GM12873 (cell line): ENCODE results near the gene TRABD.

Source experiments
- TF ChIP-seq, protein P1 (sequence below): IDR thresholded peaks from 2 replicates; pipeline ENCODE4 v1.5.1; 2012; ENCODE audit warnings: low read depth, mild to moderate bottlenecking, moderate library complexity, low read length, control low read depth; ENCODE audit not compliant: insufficient read depth; ENCODE audit errors: missing control alignments

TRABD gene

DNA sequence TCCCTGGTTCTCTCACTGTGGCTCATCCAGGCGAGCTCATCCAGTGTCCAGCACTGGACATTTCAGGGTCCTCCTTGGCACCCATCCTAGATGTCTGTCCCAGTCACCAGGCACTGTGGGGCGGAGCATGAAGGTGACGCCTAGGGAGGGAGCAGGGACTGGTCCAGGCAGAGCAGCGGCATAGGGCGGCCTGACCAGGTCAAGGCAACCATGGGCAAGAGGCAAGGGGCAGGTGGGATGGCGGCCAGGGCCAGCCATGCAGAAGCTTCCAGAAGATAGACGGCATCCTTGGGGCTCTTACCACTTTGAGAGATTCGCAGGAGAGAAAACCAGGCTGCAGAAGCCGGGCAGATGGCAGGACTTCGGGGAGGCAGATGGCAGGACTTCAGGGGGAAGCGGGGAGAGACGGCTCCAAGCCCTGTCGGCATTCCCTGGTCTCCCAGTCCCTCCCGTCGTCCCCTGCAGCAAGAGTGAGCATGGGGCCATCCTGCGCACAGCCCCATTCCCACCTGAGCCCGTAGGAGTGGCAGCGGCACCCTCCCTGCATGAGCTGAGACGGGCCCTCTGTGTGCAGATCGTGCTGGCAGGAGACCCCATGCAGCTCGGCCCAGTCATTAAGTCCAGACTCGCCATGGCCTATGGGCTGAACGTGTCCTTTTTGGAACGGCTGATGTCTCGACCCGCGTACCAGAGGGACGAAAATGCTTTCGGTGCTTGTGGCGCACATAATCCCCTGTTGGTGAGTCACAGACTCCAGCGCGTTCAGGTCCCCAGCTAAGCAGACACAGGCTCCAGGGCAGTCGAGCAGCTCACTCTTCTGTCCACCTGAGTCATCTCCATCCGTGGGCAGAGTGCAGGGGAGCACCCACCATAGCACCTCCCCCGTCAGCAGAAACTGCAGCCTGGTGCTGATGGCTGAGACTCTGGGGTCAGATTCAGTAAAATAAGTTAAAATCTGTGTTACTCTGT, 35.3 kb upstream of the TRABD start:
- TF ChIP-seq, protein P1, sequence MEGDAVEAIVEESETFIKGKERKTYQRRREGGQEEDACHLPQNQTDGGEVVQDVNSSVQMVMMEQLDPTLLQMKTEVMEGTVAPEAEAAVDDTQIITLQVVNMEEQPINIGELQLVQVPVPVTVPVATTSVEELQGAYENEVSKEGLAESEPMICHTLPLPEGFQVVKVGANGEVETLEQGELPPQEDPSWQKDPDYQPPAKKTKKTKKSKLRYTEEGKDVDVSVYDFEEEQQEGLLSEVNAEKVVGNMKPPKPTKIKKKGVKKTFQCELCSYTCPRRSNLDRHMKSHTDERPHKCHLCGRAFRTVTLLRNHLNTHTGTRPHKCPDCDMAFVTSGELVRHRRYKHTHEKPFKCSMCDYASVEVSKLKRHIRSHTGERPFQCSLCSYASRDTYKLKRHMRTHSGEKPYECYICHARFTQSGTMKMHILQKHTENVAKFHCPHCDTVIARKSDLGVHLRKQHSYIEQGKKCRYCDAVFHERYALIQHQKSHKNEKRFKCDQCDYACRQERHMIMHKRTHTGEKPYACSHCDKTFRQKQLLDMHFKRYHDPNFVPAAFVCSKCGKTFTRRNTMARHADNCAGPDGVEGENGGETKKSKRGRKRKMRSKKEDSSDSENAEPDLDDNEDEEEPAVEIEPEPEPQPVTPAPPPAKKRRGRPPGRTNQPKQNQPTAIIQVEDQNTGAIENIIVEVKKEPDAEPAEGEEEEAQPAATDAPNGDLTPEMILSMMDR, result no peak

DNA sequence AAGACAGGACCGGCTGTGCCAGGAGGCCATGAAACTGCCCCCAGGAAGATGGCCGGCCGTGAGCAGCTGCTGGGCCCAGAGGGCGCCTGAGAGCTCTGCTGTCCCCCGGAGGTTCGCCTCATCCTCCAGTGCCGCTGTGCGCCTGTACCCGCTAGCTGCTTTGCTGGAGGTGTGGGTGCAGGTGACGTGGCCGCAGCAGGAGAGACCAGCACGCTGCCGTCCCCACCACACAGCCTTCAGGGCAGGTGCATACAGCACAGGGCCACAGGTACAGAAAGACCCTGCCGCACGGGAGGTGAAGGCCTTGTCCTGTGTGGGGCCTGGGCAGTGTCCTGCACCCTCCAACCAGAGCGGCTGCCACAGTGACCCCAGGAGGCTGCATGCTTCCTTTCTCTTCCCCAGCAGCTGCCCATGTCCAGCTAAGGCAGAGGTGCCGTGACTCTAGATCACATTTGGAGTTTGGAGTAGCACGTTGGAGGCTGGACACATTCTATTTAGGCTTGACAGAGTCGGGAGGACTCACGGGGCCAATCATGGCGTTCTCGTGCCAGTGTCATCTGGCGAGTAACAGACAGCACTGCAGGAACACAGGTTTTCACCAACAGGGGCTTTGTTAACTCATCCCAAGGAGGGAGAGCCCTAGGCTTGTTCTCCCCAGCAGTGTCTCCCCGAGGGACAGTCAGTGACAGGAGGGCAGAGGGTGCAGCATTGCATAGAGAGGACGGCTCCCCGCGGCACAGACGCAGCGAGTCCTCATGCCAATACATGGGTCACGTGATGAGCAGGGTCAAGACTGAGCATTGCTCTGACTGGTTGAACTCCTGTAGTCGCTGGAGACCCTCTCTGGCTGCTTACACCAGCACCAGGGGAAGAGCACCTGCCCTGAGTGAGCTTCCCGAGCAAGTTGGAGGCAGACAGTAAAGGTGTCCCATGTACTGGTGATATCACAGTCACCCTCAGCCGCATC, 33.9 kb upstream of the TRABD start:
- TF ChIP-seq, protein P1, result no peak

DNA sequence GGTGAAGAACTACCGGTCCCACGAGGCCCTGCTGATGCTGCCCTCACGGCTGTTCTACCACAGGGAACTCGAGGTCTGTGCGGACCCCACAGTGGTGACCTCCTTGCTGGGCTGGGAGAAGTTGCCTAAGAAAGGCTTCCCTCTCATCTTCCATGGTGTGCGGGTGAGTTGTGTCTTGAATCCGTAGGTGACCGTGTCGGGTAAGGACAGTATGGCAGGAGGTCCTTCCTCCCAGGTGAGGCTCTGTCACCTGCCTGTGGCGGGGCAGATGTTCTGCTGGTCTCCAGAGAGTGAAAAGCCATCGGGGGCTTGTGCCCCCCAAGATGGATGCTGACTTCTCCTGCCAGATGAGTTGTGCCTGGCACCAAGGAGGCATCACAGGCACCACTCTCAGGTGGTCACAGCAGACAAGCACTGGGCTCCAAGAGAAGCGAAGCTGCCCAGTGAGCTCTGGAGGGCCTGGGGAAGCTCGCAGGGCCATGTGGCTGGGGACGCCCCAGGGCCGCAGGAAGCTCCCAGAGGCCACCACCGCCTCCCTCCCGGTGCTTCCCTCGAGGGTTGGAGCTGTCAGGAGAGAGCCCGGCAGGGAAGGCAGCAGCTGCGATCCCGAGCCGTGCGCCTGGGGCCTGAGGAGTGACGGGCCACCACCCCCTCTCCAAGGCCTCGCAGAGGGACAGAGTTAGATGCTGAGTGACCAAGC, 32.5 kb upstream of the TRABD start:
- TF ChIP-seq, protein P1, result no peak

DNA sequence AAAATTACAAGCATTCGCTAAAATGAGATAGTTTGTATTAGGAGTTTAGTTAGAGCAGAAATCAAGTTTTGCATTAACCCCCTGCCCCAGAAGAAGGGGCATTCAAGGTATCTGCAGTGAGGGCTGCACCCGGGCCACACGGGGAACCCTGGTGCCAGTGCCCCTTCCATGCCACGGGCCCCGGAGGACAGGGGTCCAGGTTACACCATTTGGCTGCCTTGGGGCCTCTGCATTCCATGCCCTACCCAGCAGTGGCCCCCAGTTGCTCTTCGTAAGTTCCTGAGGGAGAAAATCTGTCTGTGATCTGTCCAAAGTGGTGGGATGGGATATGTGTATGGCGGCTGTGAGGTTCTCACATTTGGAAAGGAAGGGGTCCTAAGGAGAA, 32.0 kb upstream of the TRABD start:
- TF ChIP-seq, protein P1, result no peak

DNA sequence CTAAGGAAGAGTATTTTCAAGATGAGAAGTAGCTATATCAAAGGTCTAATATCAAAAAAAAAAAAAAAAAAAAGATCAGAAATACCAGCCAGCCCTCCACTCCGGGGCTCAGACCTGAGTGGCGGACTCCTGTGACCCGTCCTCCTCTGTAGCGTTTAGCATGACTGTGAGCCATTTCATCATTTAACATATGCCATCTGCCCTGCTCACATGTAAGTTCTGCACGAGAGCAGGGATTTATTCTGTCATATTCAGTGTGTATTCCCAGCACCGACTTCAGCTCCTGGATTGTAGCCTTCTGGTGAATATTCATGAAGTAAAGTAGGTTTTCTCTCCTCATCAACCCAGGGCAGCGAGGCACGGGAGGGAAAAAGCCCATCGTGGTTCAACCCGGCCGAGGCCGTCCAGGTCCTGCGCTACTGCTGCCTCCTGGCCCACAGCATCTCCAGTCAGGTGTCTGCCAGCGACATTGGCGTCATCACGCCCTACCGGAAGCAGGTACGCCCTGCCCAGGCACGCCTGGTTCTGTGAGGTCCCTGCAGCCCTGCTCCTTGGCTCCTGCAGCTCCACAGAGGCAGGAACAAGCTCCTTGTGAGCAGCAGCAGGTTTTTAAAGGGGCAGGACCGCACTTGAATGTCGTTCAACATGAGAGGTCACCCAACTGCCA, 27.9 kb upstream of the TRABD start:
- TF ChIP-seq, protein P1, result no peak

DNA sequence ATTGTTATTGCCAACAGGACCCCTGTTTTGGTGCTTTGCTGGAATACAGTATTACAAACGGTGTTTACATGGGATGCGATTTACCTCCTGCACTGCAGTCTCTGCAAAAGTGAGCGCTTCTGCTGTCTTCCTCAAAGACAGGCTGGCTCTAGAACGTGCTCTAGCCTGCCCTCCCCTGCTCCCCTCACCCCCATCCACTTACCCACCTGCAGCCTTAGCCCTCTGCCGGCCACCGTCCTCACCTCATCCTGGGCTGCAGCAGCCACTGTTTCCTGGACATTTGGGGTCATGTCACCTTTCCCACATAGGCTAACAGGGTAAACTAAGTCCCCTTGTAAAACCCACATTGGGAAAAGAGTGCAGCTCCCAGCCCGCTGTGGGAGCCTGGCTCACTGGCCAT, 24.8 kb upstream of the TRABD start:
- TF ChIP-seq, protein P1, result no peak
